GM12864 (cell line): ENCODE data around the gene ACAD8.
A peak's percentile ranks its signal among the peaks of the same experiment; 100 is the strongest.

Experiments used
- DNase-seq: peaks from one replicate; pipeline ENCODE4 v3.0.0-alpha.2; 2011; ENCODE audit warnings: low read depth
- H3K4me3 ChIP-seq: 2 replicates; pipeline ENCODE4 v1.5.1; 2011; ENCODE audit warnings: mild to moderate bottlenecking, low read depth, low read length, control low read depth
- CTCF ChIP-seq: IDR thresholded peaks from 2 replicates; pipeline ENCODE4 v1.5.1; 2011; ENCODE audit warnings: low read depth, mild to moderate bottlenecking, moderate library complexity, low read length, control low read depth, inconsistent platforms; ENCODE audit errors: missing control alignments

The ACAD8 gene

GRCh38 chr11:134266841-134267251, 13.5 kb downstream of the ACAD8 start:
- TF ChIP-seq CTCF: no peak
- DNase-seq: no peak
- H3K4me3 ChIP-seq: no peak overlapping the region

- no peak overlapping the region for H3K4me3 ChIP-seq
- DNase-seq: no peak
- no peak for TF ChIP-seq CTCF
Measured at GRCh38 chr11:134267461-134267860, 14.1 kb downstream of the ACAD8 start.

- TF ChIP-seq CTCF: no peak
- DNase-seq: no peak
- H3K4me3 ChIP-seq: no peak overlapping the region
Measured at GRCh38 chr11:134267966-134268365, 14.6 kb downstream of the ACAD8 start.

- peak; percentile 42 for TF ChIP-seq CTCF
- H3K4me3 ChIP-seq: no peak overlapping the region
- DNase-seq: no peak
Measured at GRCh38 chr11:134270250-134270714, 16.9 kb downstream of the ACAD8 start.

GRCh38 chr11:134271978-134272377, 18.6 kb downstream of the ACAD8 start:
- DNase-seq: no peak
- no peak for TF ChIP-seq CTCF
- H3K4me3 ChIP-seq: no peak overlapping the region

- TF ChIP-seq CTCF: no peak
- H3K4me3 ChIP-seq: no peak overlapping the region
- DNase-seq: no peak
Measured at GRCh38 chr11:134272381-134273316, 19.3 kb downstream of the ACAD8 start.
